ENCODE data around the gene RNF123. TPM values are rescaled to one million over a fixed set of nuclear protein-coding genes. Genes with fewer than 3 reads are reported as not detected.

RNF123 gene
- total RNA-seq, 1 donor, result 33.3 TPM

- H3K4me1 ChIP-seq (ENCODE audit: insufficient read depth, low read length), result peaks cover 15% of the 10 kb centered on the region
- no peak overlapping the region for H3K4me2 ChIP-seq (ENCODE audit: insufficient read depth, low read length)
- H3K36me3 ChIP-seq (ENCODE audit: insufficient read depth, low read length), result peaks cover 55% of the 10 kb centered on the region
- no peaks in the 10 kb centered on the region for H3K27me3 ChIP-seq (ENCODE audit: insufficient read depth, low read length)
- H3K4me3 ChIP-seq (ENCODE audit: insufficient read depth, low read length), result no peak overlapping the region
- peaks cover 10% of the 10 kb centered on the region for H4K20me1 ChIP-seq (ENCODE audit: insufficient read depth, low read length)
- H3K79me2 ChIP-seq (ENCODE audit: insufficient read depth, low read length), result peaks cover 14% of the 10 kb centered on the region
- no peak overlapping the region for H2AFZ ChIP-seq (ENCODE audit: low read length)
- peak; percentile 51 for DNase-seq (ENCODE audit: insufficient read length, low spot score, missing footprints)
- no peaks in the 10 kb centered on the region for H3K9me3 ChIP-seq (ENCODE audit: low read depth, low read length)
- H3K27ac ChIP-seq (ENCODE audit: low read depth, low read length), result no peak overlapping the region
- no peak for TF ChIP-seq CTCF (IDR thresholded peaks at IDR 0.05; ENCODE audit: extremely low read depth, low read depth, low read length)
Observed at GRCh38 chr3:49727154-49727923, 38.0 kb downstream of the RNF123 start.

- no peak overlapping the region for H2AFZ ChIP-seq (ENCODE audit: low read length)
- no peak overlapping the region for H3K4me3 ChIP-seq (ENCODE audit: insufficient read depth, low read length)
- H4K20me1 ChIP-seq (ENCODE audit: insufficient read depth, low read length), result peaks cover 4% of the 10 kb centered on the region
- H3K79me2 ChIP-seq (ENCODE audit: insufficient read depth, low read length), result peaks cover 13% of the 10 kb centered on the region
- no peak overlapping the region for H3K4me2 ChIP-seq (ENCODE audit: insufficient read depth, low read length)
- peaks cover 56% of the 10 kb centered on the region for H3K36me3 ChIP-seq (ENCODE audit: insufficient read depth, low read length)
- TF ChIP-seq CTCF (IDR thresholded peaks at IDR 0.05; ENCODE audit: extremely low read depth, low read depth, low read length), result no peak
- H3K27me3 ChIP-seq (ENCODE audit: insufficient read depth, low read length), result no peaks in the 10 kb centered on the region
- peaks cover 10% of the 10 kb centered on the region for H3K4me1 ChIP-seq (ENCODE audit: insufficient read depth, low read length)
- peak; percentile 55 for DNase-seq (ENCODE audit: insufficient read length, low spot score, missing footprints)
- no peaks in the 10 kb centered on the region for H3K9me3 ChIP-seq (ENCODE audit: low read depth, low read length)
- no peak overlapping the region for H3K27ac ChIP-seq (ENCODE audit: low read depth, low read length)
Observed at GRCh38 chr3:49727924-49728361, 38.6 kb downstream of the RNF123 start.

GRCh38 chr3:49729966-49730609 is 40.7 kb downstream of the RNF123 start:
- Histone ChIP-seq H3K4me2 (ENCODE audit: insufficient read depth, low read length) (no peak overlapping the region), H2AFZ (ENCODE audit: low read length) (no peak overlapping the region), H3K27me3 (ENCODE audit: insufficient read depth, low read length) (no peaks in the 10 kb centered on the region), H3K9me3 (ENCODE audit: low read depth, low read length) (no peaks in the 10 kb centered on the region), H3K27ac (ENCODE audit: low read depth, low read length) (no peak overlapping the region), H3K36me3 (ENCODE audit: insufficient read depth, low read length) (peaks cover 71% of the 10 kb centered on the region), H3K79me2 (ENCODE audit: insufficient read depth, low read length) (peaks cover 14% of the 10 kb centered on the region), H4K20me1 (ENCODE audit: insufficient read depth, low read length) (peaks cover 9% of the 10 kb centered on the region), H3K4me3 (ENCODE audit: insufficient read depth, low read length) (no peak overlapping the region), H3K4me1 (ENCODE audit: insufficient read depth, low read length) (no peaks in the 10 kb centered on the region)
- DNase-seq (ENCODE audit: insufficient read length, low spot score, missing footprints), result no peak
- no peak for TF ChIP-seq CTCF (IDR thresholded peaks at IDR 0.05; ENCODE audit: extremely low read depth, low read depth, low read length)

GRCh38 chr3:49732597-49732996 is 43.2 kb downstream of the RNF123 start:
- no peak overlapping the region for H3K4me2 ChIP-seq (ENCODE audit: insufficient read depth, low read length)
- no peak overlapping the region for H3K4me3 ChIP-seq (ENCODE audit: insufficient read depth, low read length)
- DNase-seq (ENCODE audit: insufficient read length, low spot score, missing footprints), result peak; percentile 29
- H3K36me3 ChIP-seq (ENCODE audit: insufficient read depth, low read length), result peaks cover 68% of the 10 kb centered on the region
- H3K4me1 ChIP-seq (ENCODE audit: insufficient read depth, low read length), result no peaks in the 10 kb centered on the region
- H4K20me1 ChIP-seq (ENCODE audit: insufficient read depth, low read length), result peaks cover 13% of the 10 kb centered on the region
- H3K79me2 ChIP-seq (ENCODE audit: insufficient read depth, low read length), result peaks cover 22% of the 10 kb centered on the region
- no peak overlapping the region for H3K27ac ChIP-seq (ENCODE audit: low read depth, low read length)
- no peak overlapping the region for H2AFZ ChIP-seq (ENCODE audit: low read length)
- TF ChIP-seq CTCF (IDR thresholded peaks at IDR 0.05; ENCODE audit: extremely low read depth, low read depth, low read length), result no peak
- no peaks in the 10 kb centered on the region for H3K9me3 ChIP-seq (ENCODE audit: low read depth, low read length)
- H3K27me3 ChIP-seq (ENCODE audit: insufficient read depth, low read length), result no peaks in the 10 kb centered on the region

All from osteoblast (primary cell).